AG10803 (cell line): Measurements from ENCODE around the gene USP35.

Experiments used
- DNase-seq: peaks from one replicate; pipeline ENCODE4 v3.0.0; 2010; ENCODE audit warnings: low read depth
- H3K4me3 ChIP-seq: 2 replicates; pipeline ENCODE4 v1.5.1; 2011; ENCODE audit warnings: mild to moderate bottlenecking, low read length, control low read depth
- TF ChIP-seq, protein P1 (sequence below): conservative IDR thresholded peaks from 2 replicates; pipeline ENCODE4 v1.5.1; 2011; ENCODE audit warnings: mild to moderate bottlenecking, low read length, control low read depth, inconsistent platforms

USP35 gene

DNA sequence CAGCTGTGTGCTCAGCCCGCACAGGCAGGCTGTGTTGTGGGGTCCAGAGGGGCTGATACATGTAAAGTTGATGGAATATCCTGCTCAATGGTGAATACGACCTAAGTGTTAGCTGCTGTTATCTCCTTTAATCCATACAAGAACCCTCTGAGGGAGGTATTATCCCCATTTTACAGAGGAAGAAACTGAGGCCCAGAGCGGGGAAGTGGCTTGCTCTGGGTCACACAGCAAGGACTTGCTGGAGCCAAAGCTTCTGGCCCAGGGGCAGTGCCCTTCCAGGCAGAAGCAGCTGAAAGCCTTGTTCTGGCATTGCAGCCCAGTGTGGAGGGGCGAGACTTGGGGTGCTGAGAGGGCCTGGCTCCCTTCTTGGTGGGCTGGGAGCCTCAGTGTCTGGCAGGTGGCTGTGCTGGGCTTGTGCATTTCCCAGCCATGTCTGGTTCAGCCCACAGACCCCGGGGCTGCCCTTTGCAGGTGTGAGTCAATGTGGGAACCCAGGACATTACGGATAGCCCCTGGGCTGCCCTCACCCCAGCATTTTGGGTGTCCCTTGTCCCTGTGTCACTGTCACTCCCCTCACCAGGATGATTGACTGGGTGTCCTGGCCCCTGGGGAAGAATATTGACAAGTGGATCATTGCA is 10.4 kb downstream of the USP35 start:
- DNase-seq, result no peak
- TF ChIP-seq, protein P1, sequence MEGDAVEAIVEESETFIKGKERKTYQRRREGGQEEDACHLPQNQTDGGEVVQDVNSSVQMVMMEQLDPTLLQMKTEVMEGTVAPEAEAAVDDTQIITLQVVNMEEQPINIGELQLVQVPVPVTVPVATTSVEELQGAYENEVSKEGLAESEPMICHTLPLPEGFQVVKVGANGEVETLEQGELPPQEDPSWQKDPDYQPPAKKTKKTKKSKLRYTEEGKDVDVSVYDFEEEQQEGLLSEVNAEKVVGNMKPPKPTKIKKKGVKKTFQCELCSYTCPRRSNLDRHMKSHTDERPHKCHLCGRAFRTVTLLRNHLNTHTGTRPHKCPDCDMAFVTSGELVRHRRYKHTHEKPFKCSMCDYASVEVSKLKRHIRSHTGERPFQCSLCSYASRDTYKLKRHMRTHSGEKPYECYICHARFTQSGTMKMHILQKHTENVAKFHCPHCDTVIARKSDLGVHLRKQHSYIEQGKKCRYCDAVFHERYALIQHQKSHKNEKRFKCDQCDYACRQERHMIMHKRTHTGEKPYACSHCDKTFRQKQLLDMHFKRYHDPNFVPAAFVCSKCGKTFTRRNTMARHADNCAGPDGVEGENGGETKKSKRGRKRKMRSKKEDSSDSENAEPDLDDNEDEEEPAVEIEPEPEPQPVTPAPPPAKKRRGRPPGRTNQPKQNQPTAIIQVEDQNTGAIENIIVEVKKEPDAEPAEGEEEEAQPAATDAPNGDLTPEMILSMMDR, result no peak
- no peak overlapping the region for H3K4me3 ChIP-seq

DNA sequence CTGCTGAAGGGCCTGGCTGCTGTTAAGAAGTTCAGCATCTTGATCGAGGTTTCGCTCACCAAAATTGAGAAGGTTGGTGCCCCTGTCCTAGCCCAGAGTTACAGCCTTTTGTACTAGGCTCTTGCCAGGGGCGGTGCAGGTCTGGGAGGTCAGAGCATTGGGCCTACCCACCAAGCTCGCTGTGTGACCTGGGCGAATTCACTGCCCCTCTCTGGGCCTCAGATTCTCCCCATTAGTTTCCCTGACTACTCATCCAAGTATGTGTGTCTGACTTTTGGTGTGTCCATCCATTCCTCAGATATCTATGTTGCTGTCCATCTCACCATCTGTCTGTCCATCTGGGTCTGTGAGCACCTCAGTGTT is 10.9 kb downstream of the USP35 start:
- no peak for DNase-seq
- no peak overlapping the region for H3K4me3 ChIP-seq
- TF ChIP-seq, protein P1, result no peak

DNA sequence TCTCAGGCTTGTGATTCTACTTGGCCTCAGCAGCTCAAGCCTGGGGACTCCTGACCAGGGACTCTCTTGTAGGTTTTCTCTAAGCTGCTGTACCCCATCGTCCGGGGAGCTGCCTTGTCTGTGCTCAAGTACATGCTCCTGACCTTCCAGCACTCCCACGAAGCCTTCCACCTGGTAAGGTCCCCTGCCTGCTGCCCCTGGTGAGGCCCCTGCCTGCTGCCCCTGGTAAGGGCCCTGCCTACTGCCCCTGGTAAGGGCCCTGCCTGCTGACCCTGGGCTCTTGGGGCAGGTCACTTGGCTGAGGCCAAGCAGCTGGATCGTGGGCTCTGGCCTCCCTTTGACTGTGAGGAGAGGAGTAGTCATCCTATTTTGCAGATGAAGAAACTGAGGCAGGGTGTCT is 11.3 kb downstream of the USP35 start:
- TF ChIP-seq, protein P1, result no peak
- H3K4me3 ChIP-seq, result no peak overlapping the region
- DNase-seq, result no peak

DNA sequence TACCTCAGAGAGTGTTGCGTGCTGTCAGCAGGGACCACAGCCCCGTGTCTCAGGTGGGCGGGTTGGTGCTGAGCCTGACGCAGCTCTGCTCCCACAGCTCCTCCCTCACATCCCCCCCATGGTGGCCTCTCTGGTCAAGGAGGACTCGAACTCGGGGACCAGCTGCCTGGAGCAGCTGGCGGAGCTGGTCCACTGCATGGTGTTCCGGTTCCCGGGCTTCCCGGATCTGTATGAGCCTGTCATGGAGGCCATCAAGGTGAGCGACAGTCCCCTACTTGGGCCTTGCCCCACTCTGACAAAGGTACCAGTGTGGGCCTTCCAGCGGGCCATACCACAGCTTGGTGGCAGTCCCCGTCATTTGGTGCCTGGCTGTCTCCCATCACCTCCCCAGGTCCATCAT is 11.8 kb downstream of the USP35 start:
- DNase-seq, result no peak
- no peak overlapping the region for H3K4me3 ChIP-seq
- TF ChIP-seq, protein P1, result no peak

DNA sequence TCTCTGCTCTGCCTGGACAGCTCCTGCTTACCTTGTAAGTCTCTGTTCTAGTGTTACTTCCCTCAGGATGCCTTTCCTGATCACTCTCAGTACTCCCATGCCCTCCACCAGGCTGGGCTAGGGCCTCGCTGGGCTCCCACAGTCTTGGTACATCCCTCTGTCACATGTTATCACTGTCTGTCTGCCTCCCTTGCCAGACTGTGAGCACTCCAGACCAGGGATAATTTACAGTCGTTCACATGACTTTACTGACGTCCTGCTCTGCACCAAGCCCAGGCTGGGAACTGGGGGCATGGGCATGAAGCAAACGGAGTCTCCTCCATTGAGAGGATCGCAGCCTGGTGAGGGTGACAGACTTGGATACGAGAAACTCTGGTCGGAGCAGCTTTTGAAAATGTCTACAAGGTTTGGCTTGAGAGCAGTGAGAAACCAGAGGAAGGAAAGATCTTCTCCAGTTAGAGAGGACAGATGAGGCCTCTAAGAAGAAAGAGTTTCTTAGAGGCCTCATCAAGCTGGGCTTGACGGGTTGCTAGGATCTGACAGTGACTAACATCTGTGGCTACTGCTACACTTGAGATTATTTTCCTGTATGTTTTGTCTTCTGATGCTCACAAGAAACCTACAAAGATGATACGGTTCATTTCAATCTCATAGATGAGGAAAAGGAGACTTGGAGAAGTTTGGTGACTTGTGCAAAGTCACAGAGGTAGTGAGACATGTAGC is 12.5 kb downstream of the USP35 start:
- TF ChIP-seq, protein P1, result no peak
- no peak overlapping the region for H3K4me3 ChIP-seq

DNA sequence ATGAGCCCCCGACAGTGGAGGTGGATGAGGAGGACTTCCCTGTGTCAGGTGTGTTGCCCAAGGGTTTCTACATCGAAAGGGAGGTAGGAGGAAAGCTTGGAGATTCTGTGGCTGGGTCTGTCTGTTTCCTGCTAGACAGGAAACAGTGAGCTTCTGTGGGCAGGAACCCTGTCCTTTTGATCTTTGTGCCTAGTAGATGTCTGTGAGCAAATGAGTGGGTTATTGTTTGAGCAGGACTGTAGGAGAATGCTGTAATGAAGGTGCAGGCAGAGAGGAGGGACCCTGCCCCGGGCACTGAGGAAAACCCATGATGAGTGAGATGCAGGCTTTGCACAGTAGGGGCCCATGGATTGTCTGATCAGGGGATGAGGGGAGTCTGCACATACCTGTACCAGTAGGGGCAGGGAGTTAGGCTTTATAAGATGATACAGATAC is 14.0 kb downstream of the USP35 start:
- DNase-seq, result no peak
- no peak overlapping the region for H3K4me3 ChIP-seq
- TF ChIP-seq, protein P1, result no peak

More for the DNA sequence above, 12.5 kb downstream of the USP35 start:
- no peak for DNase-seq

DNA sequence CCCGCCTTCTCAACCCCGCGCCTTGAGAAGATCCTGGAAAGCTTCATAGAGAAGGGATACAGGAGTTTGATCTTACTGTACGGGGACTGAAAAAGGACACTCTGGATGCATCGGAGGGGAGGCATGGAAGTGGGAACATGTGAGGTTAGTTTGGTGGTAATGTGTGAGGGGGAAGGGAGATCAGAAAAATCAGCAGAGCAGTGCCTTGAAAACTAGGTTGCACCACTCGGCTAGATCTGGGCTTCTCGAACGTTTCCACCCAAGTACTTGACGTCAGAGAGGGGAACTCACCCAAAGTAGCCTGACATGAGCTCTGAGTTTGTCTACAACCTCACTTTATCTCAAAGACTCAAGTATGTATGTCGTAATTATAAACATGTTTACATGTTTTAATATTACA is 14.5 kb downstream of the USP35 start:
- TF ChIP-seq, protein P1, result no peak
- H3K4me3 ChIP-seq, result no peak overlapping the region
- DNase-seq, result no peak
